HCT116 (cell line): Measurements from ENCODE around the gene ARHGEF19. TPM values are rescaled to one million over a fixed set of nuclear protein-coding genes. Genes with fewer than 3 reads are reported as not detected.

Source experiments
- ATAC-seq: fragments of 200-7000 bp; cut with Tn5 transposase; 2 replicates; pipeline ENCODE4 v1.9.1; 2020; ENCODE audit warnings: mild to moderate bottlenecking, moderate library complexity
- BruUV-seq: library from RNA; stranded (reverse); fragments of 400-500 nt; replicated peaks from 2 replicates; lab custom pipeline; 2021; lab: Mats Ljungman, UMichigan
- CTCF ChIA-PET: fragments of 300-600 bp; sonication (Branson Sonifier 250); formaldehyde crosslinking; loops from one replicate; lab custom pipeline; 2021; ENCODE audit warnings: antibody characterized with exemption; lab: Charles Lee
- POLR2A ChIA-PET: fragments of 300-600, 350-600 bp; sonication (Branson Sonifier 250); formaldehyde crosslinking; loops from one replicate; lab custom pipeline; 2021; ENCODE audit warnings: antibody characterized with exemption; lab: Charles Lee
- RAD21 ChIA-PET, 2 experiments: fragments of 300-600 bp; sonication (Branson Sonifier 250); formaldehyde crosslinking; loops; one replicate each; lab custom pipeline; 2023; ENCODE audit warnings: low total read pairs in 2 of 2; ENCODE audit not compliant: uncharacterized antibody in 2 of 2, unreplicated experiment in 2 of 2, low non-redundant PET in 1 of 2; lab: Charles Lee
- DNase-seq: peaks from one replicate; pipeline ENCODE4 v3.0.0-alpha.2; 2010; ENCODE audit warnings: low read depth, low spot score
- H2AFZ ChIP-seq: fragments of 200-600 bp; shearing (Covaris generic), sonication (generic); 2 replicates; pipeline ENCODE4 v1.6.1; 2017; ENCODE audit warnings: low read depth, mixed run types, mixed read lengths, antibody characterized with exemption, low read length; ENCODE audit not compliant: poor library complexity, severe bottlenecking
- H3K27ac ChIP-seq: 2 replicates; pipeline ENCODE4 v1.5.1; 2012; ENCODE audit warnings: low read depth, low read length
- H3K27me3 ChIP-seq: fragments of 200-600 bp; sonication (generic); 2 replicates; pipeline ENCODE4 v1.6.1; 2016; ENCODE audit warnings: mixed run types, low read length, mixed read lengths; ENCODE audit not compliant: insufficient read depth
- H3K36me3 ChIP-seq, 2 experiments: fragments of 200-500 bp in 1 of 2; fragments of 200-600 bp in 1 of 2; sonication (Bioruptor generic) in 1 of 2; sonication (generic) in 1 of 2; 2 replicates each; pipeline versions ENCODE4 v1.5.1 to v1.6.1; 2014 to 2016; ENCODE audit warnings: low read length in 2 of 2, inconsistent platforms in 1 of 2, mixed read lengths in 1 of 2, mixed run types in 1 of 2; ENCODE audit not compliant: insufficient read depth in 2 of 2, control insufficient read depth in 1 of 2
- H3K4me1 ChIP-seq, 2 experiments: fragments of 200-600 bp in 1 of 2; sonication (generic) in 1 of 2; 2 replicates each; pipeline versions ENCODE4 v1.5.1 to v1.6.1; 2012 to 2017; ENCODE audit warnings: low read length in 2 of 2, inconsistent platforms in 1 of 2, mild to moderate bottlenecking in 1 of 2, mixed read lengths in 1 of 2, mixed run types in 1 of 2, moderate library complexity in 1 of 2; ENCODE audit not compliant: insufficient read depth in 2 of 2, control insufficient read depth in 1 of 2
- H3K4me2 ChIP-seq: fragments of 200-600 bp; sonication (generic); 2 replicates; pipeline ENCODE4 v1.6.1; 2017; ENCODE audit warnings: mixed run types, low read length, mixed read lengths
- H3K4me3 ChIP-seq, 2 experiments: fragments of 200-600 bp in 1 of 2; sonication (generic) in 1 of 2; replicated peaks in 1 of 2; 2 replicates each; pipeline ENCODE4 v1.5.1; 2011 to 2016; ENCODE audit warnings: low read length in 2 of 2, control low read depth in 1 of 2, low read depth in 1 of 2, mild to moderate bottlenecking in 1 of 2, mixed read lengths in 1 of 2, mixed run types in 1 of 2
- H3K79me2 ChIP-seq: fragments of 200-600 bp; sonication (generic); 2 replicates; pipeline ENCODE4 v1.6.1; 2017; ENCODE audit warnings: mild to moderate bottlenecking, mixed run types, low read length, moderate library complexity, mixed read lengths; ENCODE audit not compliant: insufficient read depth
- H3K9ac ChIP-seq: fragments of 200-600 bp; sonication (generic); 2 replicates; pipeline ENCODE4 v1.6.1; 2016; ENCODE audit warnings: low read length, mixed read lengths
- H3K9me2 ChIP-seq: fragments of 200-600 bp; sonication (generic), shearing (Covaris generic); 2 replicates; pipeline ENCODE4 v1.6.1; 2017; ENCODE audit warnings: mixed run types, mild to moderate bottlenecking, moderate library complexity; ENCODE audit not compliant: insufficient read depth
- H3K9me3 ChIP-seq, 2 experiments: fragments of 200-500 bp in 1 of 2; fragments of 200-600 bp in 1 of 2; sonication (Bioruptor generic) in 1 of 2; sonication (generic) in 1 of 2; 2 replicates each; pipeline ENCODE4 v1.6.1; 2014 to 2017; ENCODE audit warnings: low read length in 2 of 2, mixed read lengths in 2 of 2, inconsistent platforms in 1 of 2, low read depth in 1 of 2, mild to moderate bottlenecking in 1 of 2, mixed run types in 1 of 2, moderate library complexity in 1 of 2; ENCODE audit not compliant: control insufficient read depth in 1 of 2, insufficient read depth in 1 of 2
- H4K20me1 ChIP-seq: fragments of 200-600 bp; sonication (generic), shearing (Covaris generic); 2 replicates; pipeline ENCODE4 v1.6.1; 2017; ENCODE audit warnings: mixed run types, mild to moderate bottlenecking, moderate library complexity; ENCODE audit not compliant: insufficient read depth
- ELF1 ChIP-seq: IDR thresholded peaks from 2 replicates; pipeline ENCODE4 v1.6.1; 2012; ENCODE audit warnings: low read depth, borderline replicate concordance
- SIN3A ChIP-seq: IDR thresholded peaks from 2 replicates; pipeline ENCODE4 v1.6.1; 2012; ENCODE audit warnings: low read depth
- TCF7L2 ChIP-seq: IDR thresholded peaks from 2 replicates; pipeline ENCODE4 v1.7.0; 2011; ENCODE audit warnings: borderline replicate concordance, inconsistent platforms; ENCODE audit not compliant: insufficient read depth, insufficient read length; ENCODE audit errors: extremely low read depth
- YY1 ChIP-seq: IDR thresholded peaks from 2 replicates; pipeline ENCODE4 v1.6.1; 2011; ENCODE audit warnings: low read length, low read depth, moderate library complexity, mild to moderate bottlenecking; ENCODE audit not compliant: insufficient replicate concordance; ENCODE audit errors: extremely low read depth
- ZNF274 ChIP-seq: fragments of 200-500 bp; sonication (Bioruptor generic); IDR thresholded peaks from 2 replicates; pipeline ENCODE4 v1.6.1; 2014; ENCODE audit warnings: mild to moderate bottlenecking, low read depth, low read length, inconsistent platforms
- intact Hi-C: fragments of 100-400 bp; cut with micrococcal nuclease; formaldehyde crosslinking; loops from 2 replicates; pipeline ENCODE4 v1.10.0; 2022
- total RNA-seq: library from RNA; stranded (reverse); gene quantifications from one replicate; pipeline ENCODE4 v1.2.1, GENCODE V29; 2021; ENCODE audit not compliant: unreplicated experiment
- TF ChIP-seq, protein P1 (sequence below): IDR thresholded peaks from 2 replicates; pipeline ENCODE4 v1.6.1; 2011; ENCODE audit warnings: mild to moderate bottlenecking, low read length, moderate library complexity; ENCODE audit not compliant: insufficient replicate concordance; ENCODE audit errors: extremely low read depth
- TF ChIP-seq, protein P2 (sequence below): IDR thresholded peaks from 2 replicates; pipeline ENCODE4 v1.6.1; 2012

The ARHGEF19 gene
- total RNA-seq, 1 experiment from 2014 or later: 59.7 TPM

DNA sequence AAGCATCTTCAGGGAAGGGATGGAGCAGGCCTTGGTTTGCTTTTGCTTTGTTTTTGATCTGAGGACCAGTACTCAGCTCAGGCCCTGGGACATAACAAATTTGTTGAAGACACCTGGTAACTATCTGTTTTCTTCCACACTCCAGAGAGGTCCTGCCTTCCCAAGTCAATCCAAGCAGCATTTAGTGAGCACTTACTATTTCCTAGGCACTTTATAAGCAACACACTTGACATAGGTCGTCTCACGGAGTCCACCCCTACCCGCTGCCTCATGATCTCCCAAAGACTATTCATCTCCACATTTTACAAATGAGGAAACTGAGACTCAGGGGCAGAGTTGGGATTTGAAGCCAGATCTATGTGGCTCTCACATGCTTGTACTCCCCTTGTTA, 42.2 kb downstream of the ARHGEF19 start:
- H3K4me1 ChIP-seq: peaks cover 65 to 98% of the 10 kb centered on the region in 2 experiments
- POLR2A ChIA-PET: interaction anchor here (1.1 kb wide), 1 partner anchor 14 kb away, joined by 3 read pairs; the partner anchor contains the start of gene EPHA2

More for the DNA sequence above, 42.2 kb downstream of the ARHGEF19 start:
- ChIA-PET RAD21 (no interaction called here), CTCF (interaction anchor here (1.1 kb wide), 1 partner anchor 88 kb away, joined by 4 read pairs; no protein-coding TSS in a partner anchor)
- DNase-seq: no peak
- Histone ChIP-seq H3K9me3 (no peaks in the 10 kb centered on the region), H3K9me2 (no peaks in the 10 kb centered on the region), H3K36me3 (no peaks in the 10 kb centered on the region), H3K4me3 (no peak overlapping the region), H2AFZ (no peak overlapping the region), H3K4me2 (no peak overlapping the region), H3K79me2 (no peaks in the 10 kb centered on the region), H3K27ac (no peak overlapping the region), H3K27me3 (no peaks in the 10 kb centered on the region), H3K9ac (no peak overlapping the region), H4K20me1 (no peaks in the 10 kb centered on the region)
- no peak for TF ChIP-seq TCF7L2
- TF ChIP-seq ZNF274: no peak
- TF ChIP-seq, protein P1, sequence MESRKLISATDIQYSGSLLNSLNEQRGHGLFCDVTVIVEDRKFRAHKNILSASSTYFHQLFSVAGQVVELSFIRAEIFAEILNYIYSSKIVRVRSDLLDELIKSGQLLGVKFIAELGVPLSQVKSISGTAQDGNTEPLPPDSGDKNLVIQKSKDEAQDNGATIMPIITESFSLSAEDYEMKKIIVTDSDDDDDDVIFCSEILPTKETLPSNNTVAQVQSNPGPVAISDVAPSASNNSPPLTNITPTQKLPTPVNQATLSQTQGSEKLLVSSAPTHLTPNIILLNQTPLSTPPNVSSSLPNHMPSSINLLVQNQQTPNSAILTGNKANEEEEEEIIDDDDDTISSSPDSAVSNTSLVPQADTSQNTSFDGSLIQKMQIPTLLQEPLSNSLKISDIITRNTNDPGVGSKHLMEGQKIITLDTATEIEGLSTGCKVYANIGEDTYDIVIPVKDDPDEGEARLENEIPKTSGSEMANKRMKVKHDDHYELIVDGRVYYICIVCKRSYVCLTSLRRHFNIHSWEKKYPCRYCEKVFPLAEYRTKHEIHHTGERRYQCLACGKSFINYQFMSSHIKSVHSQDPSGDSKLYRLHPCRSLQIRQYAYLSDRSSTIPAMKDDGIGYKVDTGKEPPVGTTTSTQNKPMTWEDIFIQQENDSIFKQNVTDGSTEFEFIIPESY: no peak
- TF ChIP-seq YY1: no peak
- TF ChIP-seq, protein P2, sequence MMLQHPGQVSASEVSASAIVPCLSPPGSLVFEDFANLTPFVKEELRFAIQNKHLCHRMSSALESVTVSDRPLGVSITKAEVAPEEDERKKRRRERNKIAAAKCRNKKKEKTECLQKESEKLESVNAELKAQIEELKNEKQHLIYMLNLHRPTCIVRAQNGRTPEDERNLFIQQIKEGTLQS: no peak
- no peak for TF ChIP-seq SIN3A
- TF ChIP-seq ELF1: no peak
- no peak for ATAC-seq
- BruUV-seq: no TSS peak
- intact Hi-C loops: no loop called here
